Measurements from ENCODE around the gene FHIT.

The FHIT gene

DNA sequence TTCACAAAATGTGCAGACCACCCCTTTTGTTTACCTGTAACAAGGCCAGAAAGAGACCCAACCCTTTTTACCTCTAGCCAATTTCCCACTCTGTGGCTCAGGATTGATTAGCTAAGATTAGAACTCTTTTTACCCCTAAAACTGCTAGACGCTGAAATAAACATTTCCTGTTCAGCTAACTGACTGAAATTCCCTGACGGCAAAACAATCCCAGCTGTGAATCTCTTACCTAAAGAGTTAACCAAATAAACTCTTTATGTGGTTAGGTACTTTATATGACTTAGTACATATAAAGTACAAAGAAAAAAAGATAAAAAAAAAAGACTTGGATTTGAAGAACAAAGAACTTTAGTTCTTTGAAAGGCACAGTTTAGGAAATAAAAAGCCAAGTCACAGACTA lies 988.7 kb downstream of the FHIT start:
- DNase-seq (ENCODE audit: low read depth in 1 of 2, low spot score in 1 of 2): no peak

DNA sequence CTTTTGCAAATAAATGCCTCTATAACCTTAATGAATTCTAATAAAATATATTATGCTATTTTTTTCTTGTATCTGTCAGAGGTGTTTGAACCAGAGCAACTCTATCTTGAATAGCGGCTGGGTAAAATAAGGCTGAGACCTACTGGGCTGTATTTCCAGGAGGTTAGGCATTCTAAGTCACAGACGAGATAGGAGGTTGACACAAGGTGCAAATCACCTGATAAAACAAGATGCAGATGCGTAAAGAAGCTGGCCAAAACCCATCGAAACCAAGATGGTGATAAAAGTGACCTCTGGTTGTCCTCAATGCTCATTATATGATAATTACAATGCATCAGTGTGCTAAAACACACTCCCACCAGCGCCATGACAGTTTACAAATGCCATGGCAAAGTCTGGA lies 990.7 kb downstream of the FHIT start:
- no peak for DNase-seq (ENCODE audit: low read depth in 1 of 2, low spot score in 1 of 2)

GRCh38 chr3:60250810-60251209 lies 1000.4 kb downstream of the FHIT start:
- no peak for DNase-seq (ENCODE audit: low read depth in 1 of 2, low spot score in 1 of 2)

DNA sequence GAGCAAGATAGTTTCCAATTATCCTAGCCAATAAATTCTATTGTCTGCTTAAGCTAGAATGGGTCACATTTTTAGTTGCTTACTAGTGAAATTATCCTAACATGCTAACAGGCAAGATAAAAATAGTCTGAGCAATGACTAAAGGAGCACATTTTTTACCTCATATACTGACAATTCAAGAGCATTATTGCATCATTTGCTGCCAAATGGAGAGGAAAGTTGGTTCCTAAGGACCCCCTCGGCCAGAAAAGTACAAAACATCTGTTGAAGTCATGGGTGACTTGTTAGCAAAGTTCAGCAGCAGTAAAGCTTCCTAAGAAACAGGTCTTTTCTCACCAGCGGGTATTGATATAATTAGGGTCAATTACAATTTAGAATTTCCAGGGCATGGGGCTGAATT lies 1001.0 kb downstream of the FHIT start:
- no peak for DNase-seq (ENCODE audit: low read depth in 1 of 2, low spot score in 1 of 2)

- no peak for DNase-seq (ENCODE audit: low read depth in 1 of 2, low spot score in 1 of 2)
Measured at GRCh38 chr3:60246361-60246760, 1004.9 kb downstream of the FHIT start.

DNA sequence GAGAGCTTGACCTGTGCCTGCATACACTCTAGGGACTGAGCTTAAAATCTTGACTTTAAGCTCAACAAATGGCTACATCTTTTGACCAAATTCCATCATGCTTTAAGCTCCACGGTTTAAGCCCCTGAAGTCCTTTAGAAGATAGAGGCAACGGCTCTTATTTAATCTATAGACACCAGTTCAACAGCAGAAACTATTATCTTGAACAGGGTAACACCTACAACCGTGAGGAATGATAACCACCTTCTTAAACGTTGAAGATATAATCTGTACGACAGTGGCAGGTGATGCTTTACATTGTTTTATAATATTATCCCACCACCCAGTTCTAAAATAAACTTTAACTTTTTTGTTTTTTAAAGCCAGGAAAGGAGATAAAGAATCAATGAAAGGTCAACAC lies 1007.8 kb downstream of the FHIT start:
- no peak for DNase-seq (ENCODE audit: low read depth in 1 of 2, low spot score in 1 of 2)

- no peak for DNase-seq (ENCODE audit: low read depth in 1 of 2, low spot score in 1 of 2)
Measured at GRCh38 chr3:60240492-60240891, 1010.8 kb downstream of the FHIT start.

DNA sequence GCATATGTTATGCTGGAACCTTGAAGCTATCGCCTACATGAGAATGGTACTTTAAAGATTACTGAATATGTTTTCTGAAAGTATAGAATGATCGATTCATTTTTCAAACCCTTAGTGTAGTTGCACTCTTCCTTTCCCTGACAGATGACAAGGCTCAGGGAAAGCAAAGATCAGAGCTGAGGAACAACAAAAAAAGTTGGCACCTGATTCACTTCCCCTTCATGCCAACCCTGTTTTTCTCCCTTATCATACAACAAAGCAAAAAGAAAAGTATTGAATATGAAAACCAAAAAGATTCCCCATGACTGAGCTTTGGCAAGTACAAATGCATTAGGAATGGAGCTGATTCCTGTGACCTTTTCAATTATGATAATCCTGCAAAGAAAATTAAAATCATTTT lies 1012.7 kb downstream of the FHIT start:
- no peak for DNase-seq (ENCODE audit: low read depth in 1 of 2, low spot score in 1 of 2)

DNA sequence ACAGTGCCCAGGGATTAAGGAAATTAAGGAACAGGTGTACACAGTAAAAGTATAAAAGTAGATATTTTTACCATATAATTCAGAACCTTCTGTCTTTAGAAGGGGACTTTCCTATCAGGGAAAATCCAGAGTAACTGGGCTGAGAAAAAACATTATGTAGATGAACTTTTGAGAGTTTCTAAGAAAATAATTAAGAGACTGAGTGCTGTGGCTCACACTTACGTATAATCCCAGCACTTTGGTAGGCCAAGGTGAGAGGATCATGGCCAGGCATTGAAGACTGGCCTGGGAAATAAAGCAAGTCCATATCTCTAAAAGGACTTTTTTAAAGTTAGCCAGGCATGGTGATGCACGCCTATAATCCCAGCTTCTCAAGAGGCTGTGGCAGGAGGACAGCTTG lies 1021.8 kb downstream of the FHIT start:
- no peak for DNase-seq (ENCODE audit: low read depth in 1 of 2, low spot score in 1 of 2)

- no peak for DNase-seq (ENCODE audit: low read depth in 1 of 2, low spot score in 1 of 2)
Measured at GRCh38 chr3:60228823-60229222, 1022.4 kb downstream of the FHIT start.

- no peak for DNase-seq (ENCODE audit: low read depth in 1 of 2, low spot score in 1 of 2)
Measured at GRCh38 chr3:60226912-60227311, 1024.3 kb downstream of the FHIT start.

- DNase-seq (ENCODE audit: low read depth in 1 of 2, low spot score in 1 of 2): no peak
Measured at GRCh38 chr3:60225848-60226247, 1025.4 kb downstream of the FHIT start.

GRCh38 chr3:60220768-60221167 lies 1030.5 kb downstream of the FHIT start:
- no peak for DNase-seq (ENCODE audit: low read depth in 1 of 2, low spot score in 1 of 2)

DNA sequence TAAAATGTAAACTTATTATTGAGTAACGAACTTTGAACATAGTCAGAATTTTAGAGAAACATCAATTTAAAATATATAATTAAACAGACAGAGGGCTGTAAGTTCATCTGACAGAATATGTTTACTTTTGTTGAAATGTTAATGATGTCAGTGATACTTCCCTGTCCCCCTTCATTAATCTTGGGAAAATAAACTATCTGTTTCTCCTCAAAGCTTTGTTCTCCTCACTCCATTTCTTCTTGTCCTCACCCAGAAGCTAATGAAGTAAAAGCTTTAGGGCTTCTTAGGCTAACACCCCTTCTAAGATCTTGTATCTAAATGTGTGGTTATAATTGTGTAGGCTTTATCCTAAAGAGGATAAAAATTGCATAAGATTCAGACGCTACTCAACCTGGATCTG lies 1031.8 kb downstream of the FHIT start:
- DNase-seq (ENCODE audit: low read depth in 1 of 2, low spot score in 1 of 2): no peak

GRCh38 chr3:60217156-60217911 lies 1033.9 kb downstream of the FHIT start:
- no peak for DNase-seq (ENCODE audit: low read depth in 1 of 2, low spot score in 1 of 2)

- no peak for DNase-seq (ENCODE audit: low read depth in 1 of 2, low spot score in 1 of 2)
Measured at GRCh38 chr3:60216462-60217075, 1034.7 kb downstream of the FHIT start.

DNA sequence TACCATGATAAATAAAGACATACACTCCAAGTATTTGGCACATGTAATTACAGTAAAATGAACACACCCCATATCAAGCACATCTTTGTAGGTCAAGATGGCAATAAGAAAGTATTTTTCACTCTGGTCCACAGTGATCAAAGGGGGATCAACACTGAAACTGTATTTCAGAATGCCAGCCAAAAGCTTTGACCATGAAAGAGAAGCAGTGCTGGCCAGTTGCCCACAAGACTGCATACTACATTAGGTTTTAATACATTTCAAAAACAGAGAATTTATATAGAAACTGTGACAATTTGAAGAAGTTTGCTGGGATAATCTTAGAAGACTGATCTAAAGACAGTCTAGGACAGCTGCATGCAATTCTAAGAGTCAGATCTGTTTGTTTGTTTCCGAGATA lies 1035.3 kb downstream of the FHIT start:
- DNase-seq (ENCODE audit: low read depth in 1 of 2, low spot score in 1 of 2): no peak

- no peak for DNase-seq (ENCODE audit: low read depth in 1 of 2, low spot score in 1 of 2)
Measured at GRCh38 chr3:60207905-60208304, 1043.3 kb downstream of the FHIT start.

GRCh38 chr3:60206206-60206605 lies 1045.0 kb downstream of the FHIT start:
- DNase-seq (ENCODE audit: low read depth in 1 of 2, low spot score in 1 of 2): no peak

DNA sequence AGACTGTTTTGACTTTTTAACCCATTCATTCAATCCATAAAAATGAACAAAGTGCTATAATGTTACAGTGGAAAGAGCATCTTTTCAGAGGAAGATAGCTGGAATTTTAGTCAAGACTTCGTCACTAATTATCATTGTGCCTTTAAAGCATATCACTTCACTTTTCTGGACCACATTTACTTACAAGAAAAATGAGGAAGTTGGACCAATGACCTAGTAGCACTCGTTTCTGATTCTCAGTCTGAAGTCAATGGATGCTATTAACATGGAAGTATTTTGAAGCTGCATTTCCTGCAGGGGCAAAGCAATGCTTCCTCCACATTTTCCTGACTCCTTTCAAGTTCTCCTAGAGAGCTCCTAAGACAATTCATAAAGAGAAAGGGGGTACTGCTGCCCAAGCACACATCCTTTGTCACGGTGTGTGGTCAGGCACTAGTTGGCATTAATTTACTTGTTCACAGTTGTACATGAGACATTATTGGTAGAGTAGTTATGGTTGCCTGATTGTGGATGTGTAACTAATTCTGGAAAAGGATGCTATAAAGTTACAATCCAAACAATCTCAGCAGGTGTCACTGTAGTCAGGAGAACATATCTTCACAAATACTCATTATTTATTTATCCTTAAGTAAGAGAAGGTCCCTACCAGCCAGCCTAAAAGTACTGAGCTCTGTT lies 1049.1 kb downstream of the FHIT start:
- DNase-seq (ENCODE audit: low read depth in 1 of 2, low spot score in 1 of 2): no peak

GRCh38 chr3:60199306-60199705 lies 1051.9 kb downstream of the FHIT start:
- no peak for DNase-seq (ENCODE audit: low read depth in 1 of 2, low spot score in 1 of 2)

DNA sequence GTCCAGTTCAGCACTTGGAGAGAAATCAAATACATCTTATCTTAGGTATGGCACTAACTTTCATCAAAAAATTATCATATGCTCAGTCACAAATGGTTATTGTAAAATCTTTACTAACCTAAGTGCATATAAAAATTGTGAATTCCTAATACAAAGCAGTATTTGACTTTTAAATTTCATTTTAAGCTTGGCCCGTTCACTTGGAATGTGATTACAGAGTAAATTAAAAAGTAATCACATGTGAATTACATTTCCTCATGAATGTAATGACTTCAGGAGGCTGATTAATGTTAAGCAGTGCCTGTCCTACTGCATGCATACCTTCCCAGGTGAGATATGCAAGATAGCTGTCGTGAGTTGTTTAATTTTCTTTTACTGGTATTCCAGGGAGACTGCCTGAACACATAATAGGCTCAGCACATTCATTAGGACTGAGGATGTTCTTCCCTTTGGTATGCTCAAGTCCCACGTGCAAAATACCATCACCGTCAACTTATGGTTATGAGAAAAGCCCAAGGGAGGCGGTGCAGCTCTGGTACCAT lies 1053.0 kb downstream of the FHIT start:
- DNase-seq (ENCODE audit: low read depth in 1 of 2, low spot score in 1 of 2): no peak

Measured in stimulated activated CD4-positive, alpha-beta T cell treated with anti-CD3 and anti-CD28 coated beads, Interleukin-15, amount 100 ng/mL, for 1 hour (primary cell).